ENCODE data around the gene IFNL2. TPM values are rescaled to one million over a fixed set of nuclear protein-coding genes. Genes with fewer than 3 reads are reported as not detected.
"Not testable (repeated sequence)": the region's sequence is repeated elsewhere in the genome, so short reads cannot be mapped to it uniquely, and the experiment has no call there.

The IFNL2 gene
- not detected in 3 replicates for total RNA-seq
- long read RNA-seq: 0 reads

DNA sequence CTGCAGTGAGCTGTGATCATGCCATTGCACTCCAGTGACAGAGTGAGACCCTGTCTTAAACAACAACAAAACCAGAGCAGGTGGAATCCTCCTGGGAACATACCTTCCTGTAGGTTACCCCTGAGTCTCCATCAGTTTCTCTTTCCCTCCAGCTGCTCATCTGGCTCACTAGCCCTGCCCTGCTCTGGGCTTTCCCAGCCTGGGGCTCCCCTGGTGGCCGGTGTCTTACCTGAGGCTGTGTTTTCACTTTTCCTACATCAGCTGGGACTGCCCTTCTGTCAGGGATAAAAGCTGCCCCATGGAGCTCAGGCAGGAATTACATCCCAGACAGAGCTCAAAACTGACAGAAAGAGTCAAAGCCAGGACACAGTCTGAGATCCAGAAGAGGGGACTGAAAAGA, at the start of gene IFNL2:
Gene IFNL2, plus strand, starts transcription at position 312 of the 400 bp plus-strand sequence. CDS start 173 bp downstream, outside the sequence.
- not testable (repeated sequence) for H3K9me3 Mint-ChIP-seq (ENCODE audit: low read depth); DNase-seq (ENCODE audit: low spot score); H3K36me3 Mint-ChIP-seq (ENCODE audit: low read depth); H3K27ac Mint-ChIP-seq (ENCODE audit: unreplicated experiment); H3K4me1 Mint-ChIP-seq (ENCODE audit: low read depth); H3K4me3 Mint-ChIP-seq (ENCODE audit: unreplicated experiment)
- peaks cover 59% of the 10 kb centered on the region for H3K27me3 Mint-ChIP-seq (ENCODE audit: low read depth)

DNA sequence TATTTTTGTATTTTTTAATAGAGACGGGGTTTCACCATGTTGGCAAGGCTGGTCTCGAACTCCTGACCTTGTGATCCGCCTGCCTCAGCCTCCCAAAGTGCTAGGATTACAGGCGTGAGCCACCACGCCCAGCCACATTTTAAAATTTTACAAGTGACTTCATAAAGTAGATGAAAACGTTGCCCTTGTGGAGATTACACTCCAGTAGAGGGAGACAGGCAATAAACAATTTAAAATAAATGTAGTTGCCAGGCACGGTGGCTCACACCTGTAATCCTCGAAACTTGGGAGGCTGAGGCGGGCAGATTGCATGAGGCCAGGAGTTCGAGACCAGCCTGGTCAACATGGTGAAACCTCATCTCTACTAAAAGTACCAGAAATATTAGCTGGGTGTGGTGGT, 49.1 kb upstream of the IFNL2 start:
- not testable (repeated sequence) for H3K4me1 Mint-ChIP-seq (ENCODE audit: low read depth); H3K36me3 Mint-ChIP-seq (ENCODE audit: low read depth); H3K27ac Mint-ChIP-seq (ENCODE audit: unreplicated experiment); DNase-seq (ENCODE audit: low spot score); H3K4me3 Mint-ChIP-seq (ENCODE audit: unreplicated experiment)
- H3K9me3 Mint-ChIP-seq (ENCODE audit: low read depth): peaks cover 18% of the 10 kb centered on the region
- H3K27me3 Mint-ChIP-seq (ENCODE audit: low read depth): peaks cover 24% of the 10 kb centered on the region

DNA sequence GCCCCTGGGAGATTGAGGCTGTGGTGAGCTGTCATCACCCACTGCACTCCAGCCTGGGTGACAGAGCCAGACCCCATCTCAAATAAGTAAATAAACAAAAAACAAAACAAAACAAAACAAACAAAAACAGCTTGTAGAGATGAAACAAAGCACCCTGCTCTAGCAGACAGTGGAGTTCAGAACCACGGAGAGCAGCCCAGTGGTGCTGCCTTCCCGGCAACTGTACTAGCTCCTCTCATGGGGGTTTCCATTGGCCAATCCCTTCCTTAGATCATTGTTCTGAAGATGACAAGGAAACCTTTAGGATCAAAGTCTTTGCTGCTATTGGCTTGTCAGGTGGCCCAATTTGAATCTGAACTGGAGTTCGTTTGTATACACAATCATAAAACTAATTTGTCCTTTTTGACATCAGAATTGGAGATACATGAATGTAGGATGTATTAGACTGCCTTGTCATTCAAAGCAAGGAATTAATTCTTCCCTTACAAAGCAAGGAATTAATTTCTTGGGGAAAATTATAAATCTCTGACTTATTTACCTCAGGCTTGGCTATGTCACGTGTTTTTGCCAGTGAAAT, 44.4 kb upstream of the IFNL2 start:
- no peak overlapping the region for H3K27ac Mint-ChIP-seq (ENCODE audit: unreplicated experiment)
- no peak for DNase-seq (ENCODE audit: low spot score)
- TF ChIP-seq, protein P1, sequence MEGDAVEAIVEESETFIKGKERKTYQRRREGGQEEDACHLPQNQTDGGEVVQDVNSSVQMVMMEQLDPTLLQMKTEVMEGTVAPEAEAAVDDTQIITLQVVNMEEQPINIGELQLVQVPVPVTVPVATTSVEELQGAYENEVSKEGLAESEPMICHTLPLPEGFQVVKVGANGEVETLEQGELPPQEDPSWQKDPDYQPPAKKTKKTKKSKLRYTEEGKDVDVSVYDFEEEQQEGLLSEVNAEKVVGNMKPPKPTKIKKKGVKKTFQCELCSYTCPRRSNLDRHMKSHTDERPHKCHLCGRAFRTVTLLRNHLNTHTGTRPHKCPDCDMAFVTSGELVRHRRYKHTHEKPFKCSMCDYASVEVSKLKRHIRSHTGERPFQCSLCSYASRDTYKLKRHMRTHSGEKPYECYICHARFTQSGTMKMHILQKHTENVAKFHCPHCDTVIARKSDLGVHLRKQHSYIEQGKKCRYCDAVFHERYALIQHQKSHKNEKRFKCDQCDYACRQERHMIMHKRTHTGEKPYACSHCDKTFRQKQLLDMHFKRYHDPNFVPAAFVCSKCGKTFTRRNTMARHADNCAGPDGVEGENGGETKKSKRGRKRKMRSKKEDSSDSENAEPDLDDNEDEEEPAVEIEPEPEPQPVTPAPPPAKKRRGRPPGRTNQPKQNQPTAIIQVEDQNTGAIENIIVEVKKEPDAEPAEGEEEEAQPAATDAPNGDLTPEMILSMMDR (IDR thresholded peaks at IDR 0.05): no peak
- H3K9me3 Mint-ChIP-seq (ENCODE audit: low read depth): peaks cover 3% of the 10 kb centered on the region
- no peaks in the 10 kb centered on the region for H3K36me3 Mint-ChIP-seq (ENCODE audit: low read depth)
- H3K4me1 Mint-ChIP-seq (ENCODE audit: low read depth): no peaks in the 10 kb centered on the region
- H3K4me3 Mint-ChIP-seq (ENCODE audit: unreplicated experiment): no peak overlapping the region
- peaks cover 35% of the 10 kb centered on the region for H3K27me3 Mint-ChIP-seq (ENCODE audit: low read depth)

DNA sequence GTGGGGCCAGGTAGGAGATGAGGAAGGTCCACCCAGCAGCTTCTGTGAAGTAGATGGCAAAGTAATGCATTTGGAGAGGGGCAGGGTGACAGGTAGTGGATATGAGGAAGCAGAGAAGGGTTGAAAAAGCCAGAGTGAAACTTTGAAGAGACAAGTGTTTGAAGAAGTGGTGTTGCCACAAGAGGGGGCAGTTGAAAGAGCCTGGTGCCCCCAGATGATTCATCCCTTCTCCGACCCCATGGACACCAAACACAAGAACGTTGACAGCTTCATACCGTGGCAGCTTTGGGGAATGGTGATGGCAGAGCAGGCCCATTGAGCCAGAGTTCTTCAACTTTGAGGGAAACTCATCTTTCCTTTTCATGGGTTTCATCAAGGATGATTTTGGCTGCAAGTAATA, 43.3 kb upstream of the IFNL2 start:
- Mint-ChIP-seq H3K9me3 (ENCODE audit: low read depth) (peaks cover 3% of the 10 kb centered on the region), H3K27me3 (ENCODE audit: low read depth) (peaks cover 31% of the 10 kb centered on the region), H3K4me3 (ENCODE audit: unreplicated experiment) (no peak overlapping the region), H3K27ac (ENCODE audit: unreplicated experiment) (peak overlapping the region; percentile 49), H3K36me3 (ENCODE audit: low read depth) (no peaks in the 10 kb centered on the region), H3K4me1 (ENCODE audit: low read depth) (no peaks in the 10 kb centered on the region)
- DNase-seq (ENCODE audit: low spot score): no peak
- TF ChIP-seq, protein P1 (IDR thresholded peaks at IDR 0.05): no peak

DNA sequence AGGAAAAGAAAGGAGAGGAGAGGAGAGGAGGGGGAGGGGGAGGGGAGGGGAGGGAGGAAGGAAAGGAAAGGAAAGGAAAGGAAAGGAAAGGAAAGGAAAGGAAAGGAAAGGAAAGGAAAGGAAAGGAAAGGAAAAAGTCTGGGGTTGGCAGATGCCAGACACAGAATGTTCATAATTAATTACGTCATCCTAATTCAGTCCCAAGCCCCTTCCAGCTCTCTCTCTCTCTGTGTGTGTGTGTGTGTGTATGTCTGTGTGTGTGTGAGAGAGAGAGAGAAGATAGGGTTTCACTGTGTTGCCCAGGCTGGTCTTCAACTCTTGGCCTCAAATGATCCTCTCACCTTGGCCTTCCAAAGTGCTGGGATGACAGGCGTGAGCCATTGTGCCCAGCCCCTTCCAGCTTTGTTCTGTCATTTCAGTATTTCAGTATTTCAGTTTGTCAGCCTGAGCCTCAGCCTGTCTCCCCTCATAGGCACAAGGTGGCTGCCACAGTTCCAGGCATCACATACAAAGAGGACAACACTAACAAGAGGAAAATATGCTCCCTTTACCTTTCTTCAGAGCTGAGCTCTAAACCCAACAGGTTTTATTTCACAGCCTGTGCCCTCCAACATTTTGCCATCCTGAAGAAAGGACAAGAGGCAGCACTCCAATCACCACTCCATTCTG, 38.0 kb upstream of the IFNL2 start:
- peaks cover 32% of the 10 kb centered on the region for H3K27me3 Mint-ChIP-seq (ENCODE audit: low read depth)
- H3K36me3 Mint-ChIP-seq (ENCODE audit: low read depth): no peaks in the 10 kb centered on the region
- no peak overlapping the region for H3K4me3 Mint-ChIP-seq (ENCODE audit: unreplicated experiment)
- H3K9me3 Mint-ChIP-seq (ENCODE audit: low read depth): peaks cover 6% of the 10 kb centered on the region
- DNase-seq (ENCODE audit: low spot score): no peak
- H3K27ac Mint-ChIP-seq (ENCODE audit: unreplicated experiment): no peak overlapping the region
- TF ChIP-seq, protein P1 (IDR thresholded peaks at IDR 0.05): no peak
- H3K4me1 Mint-ChIP-seq (ENCODE audit: low read depth): no peaks in the 10 kb centered on the region

DNA sequence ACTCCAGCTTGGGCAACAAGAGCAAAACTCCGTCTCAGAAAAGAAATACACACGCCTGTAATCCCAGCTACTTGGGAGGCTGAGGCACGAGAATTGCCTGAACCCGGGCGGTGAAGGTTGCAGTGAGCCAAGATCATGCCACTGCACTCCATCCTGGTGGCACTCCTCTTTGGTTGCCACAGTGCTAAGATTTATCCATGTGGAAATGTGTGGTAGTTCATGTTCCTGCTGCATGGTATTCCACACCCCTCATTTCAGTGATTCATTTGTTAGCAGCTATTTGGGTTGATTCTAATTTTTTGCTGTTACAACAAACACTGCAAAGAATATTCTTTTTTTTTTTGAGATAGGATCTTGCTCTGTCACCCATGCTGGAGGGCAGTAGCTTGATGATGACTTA, 35.5 kb upstream of the IFNL2 start:
- Mint-ChIP-seq H3K9me3 (ENCODE audit: low read depth) (peaks cover 6% of the 10 kb centered on the region), H3K4me3 (ENCODE audit: unreplicated experiment) (no peak overlapping the region), H3K27me3 (ENCODE audit: low read depth) (peaks cover 28% of the 10 kb centered on the region), H3K4me1 (ENCODE audit: low read depth) (peaks cover 3% of the 10 kb centered on the region), H3K27ac (ENCODE audit: unreplicated experiment) (no peak overlapping the region), H3K36me3 (ENCODE audit: low read depth) (no peaks in the 10 kb centered on the region)
- no peak for DNase-seq (ENCODE audit: low spot score)
- TF ChIP-seq, protein P1 (IDR thresholded peaks at IDR 0.05): no peak
